Endothelial cell of umbilical vein (primary cell): ENCODE data around the gene WIPI1. TPM values are rescaled to one million over a fixed set of nuclear protein-coding genes. Genes with fewer than 3 reads are reported as not detected.
A peak's percentile ranks its signal among the peaks of the same experiment; 100 is the strongest.

Experiments
- BruUV-seq: library from RNA; stranded (reverse); fragments of 400-500 nt; replicated peaks from 2 replicates; lab custom pipeline; 2021; lab: Mats Ljungman, UMichigan
- CTCF ChIA-PET: fragments of 300-600, 350-600 bp; sonication (Branson Sonifier 250); formaldehyde crosslinking; loops from one replicate; lab custom pipeline; 2021; ENCODE audit warnings: antibody characterized with exemption, inconsistent platforms; lab: Charles Lee
- POLR2A ChIA-PET: fragments of 300-600, 350-600 bp; sonication (Branson Sonifier 250); formaldehyde crosslinking; loops from one replicate; lab custom pipeline; 2021; ENCODE audit warnings: antibody characterized with exemption, inconsistent platforms; lab: Charles Lee
- DNase-seq: peaks from one replicate; pipeline ENCODE4 v3.0.0-alpha.2; 2011; ENCODE audit warnings: low read depth, low spot score
- FAIRE-seq: peaks from 2 replicates; lab custom pipeline; 2011; peaks lifted over from hg19 to GRCh38; lab: Jason Lieb, UNC
- H2AFZ ChIP-seq: 2 replicates; pipeline ENCODE4 v1.6.0; 2012; ENCODE audit warnings: low read depth, low read length, control low read depth, inconsistent platforms
- H3K27ac ChIP-seq: 2 replicates; pipeline ENCODE4 v1.5.1; 2011; ENCODE audit warnings: low read depth, mild to moderate bottlenecking, control low read depth, low read length, moderate library complexity; ENCODE audit not compliant: insufficient read depth
- H3K27me3 ChIP-seq, 2 experiments: 2 replicates each; pipeline versions ENCODE4 v1.6.0 to v1.6.1; 2011; ENCODE audit warnings: low read length in 2 of 2, mixed read lengths in 1 of 2; ENCODE audit not compliant: control insufficient read depth in 2 of 2, insufficient read depth in 2 of 2
- H3K36me3 ChIP-seq, 2 experiments: 2 replicates in 1 of 2; 3 replicates in 1 of 2; pipeline ENCODE4 v1.5.1; 2011; ENCODE audit warnings: low read length in 2 of 2, mild to moderate bottlenecking in 1 of 2, moderate library complexity in 1 of 2; ENCODE audit not compliant: control insufficient read depth in 2 of 2, insufficient read depth in 2 of 2; ENCODE audit errors: extremely low read depth in 1 of 2
- H3K4me1 ChIP-seq: 3 replicates; pipeline ENCODE4 v1.5.1; 2011; ENCODE audit warnings: mild to moderate bottlenecking, low read length; ENCODE audit not compliant: control insufficient read depth, insufficient read depth; ENCODE audit errors: extremely low read depth
- H3K4me2 ChIP-seq: 2 replicates; pipeline ENCODE4 v1.6.1; 2011; ENCODE audit warnings: low read length, control low read depth, mixed read lengths; ENCODE audit not compliant: insufficient read depth
- H3K4me3 ChIP-seq, 3 experiments: fragments of 200-600 bp in 1 of 3; sonication (generic), shearing (Covaris generic) in 1 of 3; replicated peaks in 1 of 3; 2 replicates each; pipeline ENCODE4 v1.5.1; 2011 to 2016; ENCODE audit warnings: control low read depth in 3 of 3, low read length in 3 of 3, mild to moderate bottlenecking in 2 of 3, inconsistent platforms in 1 of 3, low read depth in 1 of 3, moderate library complexity in 1 of 3; ENCODE audit not compliant: insufficient read depth in 1 of 3
- H3K79me2 ChIP-seq: 2 replicates; pipeline ENCODE4 v1.6.0; 2012; ENCODE audit warnings: low read length, inconsistent platforms; ENCODE audit not compliant: control insufficient read depth, insufficient read depth
- H3K9ac ChIP-seq: replicated peaks from 2 replicates; pipeline ENCODE3; 2011; ENCODE audit warnings: low read length, control low read depth; ENCODE audit not compliant: insufficient read depth; ENCODE audit errors: extremely low read depth
- H3K9me1 ChIP-seq: replicated peaks from 3 replicates; pipeline ENCODE4 v1.6.0; 2011; ENCODE audit warnings: mild to moderate bottlenecking, low read length; ENCODE audit not compliant: control insufficient read depth, insufficient read depth; ENCODE audit errors: extremely low read depth
- H3K9me3 ChIP-seq: replicated peaks from 2 replicates; pipeline ENCODE4 v1.5.1; 2012; ENCODE audit warnings: low read length, inconsistent platforms; ENCODE audit not compliant: control insufficient read depth, insufficient read depth
- H4K20me1 ChIP-seq: replicated peaks from 2 replicates; pipeline ENCODE3; 2011; ENCODE audit warnings: mild to moderate bottlenecking, low read length; ENCODE audit not compliant: control insufficient read depth, insufficient read depth; ENCODE audit errors: extremely low read depth
- EZH2 ChIP-seq: IDR thresholded peaks from 2 replicates; pipeline ENCODE4 v1.6.1; 2012; ENCODE audit warnings: borderline replicate concordance, low read depth, mild to moderate bottlenecking, moderate library complexity, low read length, inconsistent platforms; ENCODE audit not compliant: severe bottlenecking
- FOS ChIP-seq: IDR thresholded peaks from 2 replicates; pipeline ENCODE4 v1.6.1; 2011; ENCODE audit warnings: mild to moderate bottlenecking, low read length, moderate library complexity, borderline replicate concordance; ENCODE audit not compliant: insufficient read depth
- GATA2 ChIP-seq: IDR thresholded peaks from 2 replicates; pipeline ENCODE4 v1.7.0; 2011; ENCODE audit warnings: low read depth, mild to moderate bottlenecking, moderate library complexity, mixed read lengths, low read length; ENCODE audit not compliant: insufficient read length, insufficient read depth
- JUN ChIP-seq: IDR thresholded peaks from 2 replicates; pipeline ENCODE4 v1.6.1; 2011; ENCODE audit warnings: borderline replicate concordance, low read depth; ENCODE audit not compliant: insufficient read length, insufficient read depth
- MAX ChIP-seq: IDR thresholded peaks from 2 replicates; pipeline ENCODE4 v1.6.1; 2011; ENCODE audit not compliant: insufficient read depth, insufficient read length
- MYC ChIP-seq: IDR thresholded peaks from one replicate; pipeline ENCODE4 v1.6.1; 2011; ENCODE audit warnings: mild to moderate bottlenecking, low read depth, low read length
- POLR2A ChIP-seq: IDR thresholded peaks from 2 replicates; pipeline ENCODE4 v1.6.1; 2012; ENCODE audit warnings: low read depth, mild to moderate bottlenecking, control low read depth, low read length
- POLR2AphosphoS5 ChIP-seq: IDR thresholded peaks from 2 replicates; pipeline ENCODE4 v1.6.1; 2012; ENCODE audit warnings: low read depth, mild to moderate bottlenecking, control low read depth, low read length, moderate library complexity; ENCODE audit not compliant: insufficient read depth
- dilution Hi-C: fragments of 300-500 bp; cut with MboI; formaldehyde crosslinking; loops from one replicate; pipeline ENCODE4 v1.15.0; 2019; ENCODE audit warnings: low sequenced_read_pairs; ENCODE audit not compliant: extremely low pct_ligation_motif_present
- intact Hi-C: fragments of 100-400 bp; cut with micrococcal nuclease; formaldehyde crosslinking; loops from one replicate; pipeline ENCODE4 v1.10.0; 2022
- polyA plus RNA-seq, 4 experiments: library from polyadenylated mRNA; depleted of rRNA in 3 of 4; stranded (reverse) in 3 of 4; unstranded in 1 of 4; fragments of >200 nt; gene quantifications; 2 replicates each; pipeline versions ENCODE4 v1.2.1 to v1.2.3, GENCODE V29; 2011 to 2012; ENCODE audit warnings: missing spikeins in 1 of 4
- total RNA-seq: library from RNA; stranded (reverse); gene quantifications from 2 replicates; pipeline ENCODE4 v1.2.3, GENCODE V29; 2021
- TF ChIP-seq, protein P1 (sequence below), 2 donors: IDR thresholded peaks; 1 replicate in 1 of 2; 2 replicates in 1 of 2; pipeline ENCODE4 v1.5.1; 2011; ENCODE audit warnings: low read length in 2 of 2, mild to moderate bottlenecking in 2 of 2, moderate library complexity in 2 of 2, control low read depth in 1 of 2, inconsistent platforms in 1 of 2, low read depth in 1 of 2; ENCODE audit not compliant: insufficient read depth in 1 of 2; ENCODE audit errors: extremely low read depth in 1 of 2

Gene WIPI1
- total and polyA plus RNA-seq, 2 donors (not counting 3 experiments of a cell fraction or from before 2014, with no cell fraction given), result 49.9 to 70.3 TPM

- TF ChIP-seq POLR2A (no peak), GATA2 (peak; percentile 67)
Observed at GRCh38 chr17:68437979-68438822, 19.1 kb downstream of the WIPI1 start.

DNA sequence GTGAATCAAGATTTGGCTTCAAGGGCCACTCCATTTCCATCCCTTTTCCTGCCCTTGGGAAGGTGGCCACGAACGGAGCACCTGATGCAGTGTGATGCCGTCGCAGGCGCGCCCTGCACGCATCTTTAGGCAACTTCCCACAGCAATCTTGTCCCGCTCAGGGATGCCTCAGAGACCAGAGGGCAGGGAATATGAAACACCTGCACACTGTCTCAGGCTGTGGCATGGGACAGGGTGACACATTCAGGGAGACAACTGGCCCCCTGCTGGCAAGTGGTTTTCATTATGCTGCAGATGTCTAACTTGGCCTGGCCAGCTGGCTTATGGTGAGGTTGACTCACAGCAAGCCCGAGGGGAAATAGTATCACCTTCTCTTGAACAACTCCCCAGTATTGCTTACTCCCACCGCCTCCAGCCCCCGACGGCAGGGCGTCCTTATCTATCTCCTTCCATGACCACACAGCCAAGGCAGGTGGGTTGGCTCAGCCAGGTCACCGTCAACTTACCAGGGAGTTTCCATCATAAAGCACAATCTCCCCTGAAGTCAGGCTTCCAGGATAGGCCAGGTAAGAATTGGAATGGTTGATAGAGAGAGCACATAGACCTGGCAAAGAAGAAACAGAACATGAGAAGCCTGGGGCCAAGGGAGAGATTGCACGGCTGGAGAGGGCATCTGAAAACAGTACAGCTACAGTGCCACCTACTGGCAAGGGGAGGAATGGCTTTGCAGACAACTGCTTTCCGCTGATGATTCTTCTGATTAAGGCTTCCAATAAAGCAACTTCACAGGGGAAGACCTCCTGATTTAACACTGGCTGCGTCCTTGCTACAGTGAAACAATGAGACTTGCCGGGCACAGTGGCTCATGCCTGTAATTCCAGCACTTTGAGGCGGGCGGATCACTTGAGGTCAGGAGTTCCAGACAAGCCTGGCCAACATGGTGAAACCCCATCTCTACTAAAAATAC lies 21.1 kb downstream of the WIPI1 start:
- no peaks in the 10 kb centered on the region for H3K27me3 ChIP-seq
- TF ChIP-seq EZH2 (no peak), POLR2AphosphoS5 (no peak), FOS (no peak), MAX (no peak), GATA2 (peak; percentile 50), POLR2A (no peak), JUN (no peak), MYC (no peak)
- TF ChIP-seq, protein P1, sequence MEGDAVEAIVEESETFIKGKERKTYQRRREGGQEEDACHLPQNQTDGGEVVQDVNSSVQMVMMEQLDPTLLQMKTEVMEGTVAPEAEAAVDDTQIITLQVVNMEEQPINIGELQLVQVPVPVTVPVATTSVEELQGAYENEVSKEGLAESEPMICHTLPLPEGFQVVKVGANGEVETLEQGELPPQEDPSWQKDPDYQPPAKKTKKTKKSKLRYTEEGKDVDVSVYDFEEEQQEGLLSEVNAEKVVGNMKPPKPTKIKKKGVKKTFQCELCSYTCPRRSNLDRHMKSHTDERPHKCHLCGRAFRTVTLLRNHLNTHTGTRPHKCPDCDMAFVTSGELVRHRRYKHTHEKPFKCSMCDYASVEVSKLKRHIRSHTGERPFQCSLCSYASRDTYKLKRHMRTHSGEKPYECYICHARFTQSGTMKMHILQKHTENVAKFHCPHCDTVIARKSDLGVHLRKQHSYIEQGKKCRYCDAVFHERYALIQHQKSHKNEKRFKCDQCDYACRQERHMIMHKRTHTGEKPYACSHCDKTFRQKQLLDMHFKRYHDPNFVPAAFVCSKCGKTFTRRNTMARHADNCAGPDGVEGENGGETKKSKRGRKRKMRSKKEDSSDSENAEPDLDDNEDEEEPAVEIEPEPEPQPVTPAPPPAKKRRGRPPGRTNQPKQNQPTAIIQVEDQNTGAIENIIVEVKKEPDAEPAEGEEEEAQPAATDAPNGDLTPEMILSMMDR (IDR thresholded peaks at IDR 0.05; ENCODE audit: extremely low read depth in 1 of 2, insufficient read depth in 1 of 2, low read depth in 1 of 2, low read length in 2 of 2), result peak; percentile 89 to 95
- H3K4me1 ChIP-seq, result peaks cover 30% of the 10 kb centered on the region
- ChIA-PET POLR2A (no interaction called here), CTCF (interaction anchor here (0.6 to 4.6 kb wide), 26 partner anchors 9 to 401 kb away, joined by 3 to 41 read pairs (median 4); partner anchors contain the start of genes AMZ2, KPNA2 and WIPI1)
- dilution Hi-C loops (no loop called here), intact Hi-C loops (loop anchor here (1.0 to 2.0 kb wide), 5 partner anchors 27 to 264 kb away; no protein-coding TSS in a partner anchor)
- H3K36me3 ChIP-seq, result peaks cover 11 to 34% of the 10 kb centered on the region in 2 experiments
- H3K9ac ChIP-seq, result no peak overlapping the region
- H3K27ac ChIP-seq, result peak overlapping the region; percentile 63
- DNase-seq (peak; percentile 83), FAIRE-seq (peak; percentile 91)
- no peak overlapping the region for H2AFZ ChIP-seq
- H3K9me3 ChIP-seq, result no peaks in the 10 kb centered on the region
- H3K4me3 ChIP-seq, result no peak overlapping the region
- no peaks in the 10 kb centered on the region for H4K20me1 ChIP-seq
- H3K9me1 ChIP-seq, result no peaks in the 10 kb centered on the region
- H3K79me2 ChIP-seq, result no peaks in the 10 kb centered on the region
- no peak overlapping the region for H3K4me2 ChIP-seq
- no TSS peak for BruUV-seq

More at GRCh38 chr17:68437979-68438822, 19.1 kb downstream of the WIPI1 start:
- Histone ChIP-seq H3K36me3 (peaks cover 8 to 22% of the 10 kb centered on the region in 2 experiments), H4K20me1 (no peaks in the 10 kb centered on the region), H3K27me3 (no peaks in the 10 kb centered on the region), H3K79me2 (no peaks in the 10 kb centered on the region), H3K4me1 (peaks cover 46% of the 10 kb centered on the region), H3K27ac (peak overlapping the region; percentile 63), H3K9me1 (no peaks in the 10 kb centered on the region), H2AFZ (peak overlapping the region; percentile 56), H3K9me3 (no peaks in the 10 kb centered on the region), H3K4me3 (peak overlapping the region in 1 of 3 experiments; percentile 19), H3K4me2 (peak overlapping the region; percentile 81), H3K9ac (peak overlapping the region; percentile 4)
- dilution Hi-C loops, result no loop called here
- peak; percentile 79 for DNase-seq
- ChIA-PET CTCF (interaction anchor here (0.7 to 4.6 kb wide), 8 partner anchors 9 to 321 kb away, joined by 3 to 41 read pairs (median 5); partner anchors contain the start of gene WIPI1), POLR2A (interaction anchor here (0.7 kb wide), 2 partner anchors 211 to 761 kb away, joined by 3 to 5 read pairs; no protein-coding TSS in a partner anchor)
- intact Hi-C loops, result loop anchor here (2.0 kb wide), 1 partner anchor 233 kb away; no protein-coding TSS in a partner anchor
- no TSS peak for BruUV-seq
- peak; percentile 76 for FAIRE-seq
